Measurements from ENCODE around the gene SLC25A41. TPM values are rescaled to one million over a fixed set of nuclear protein-coding genes. Genes with fewer than 3 reads are reported as not detected.

Gene SLC25A41
- total and polyA plus RNA-seq, 9 of the 15 experiments (the other 6 are each of a cell fraction or from before 2014, with no cell fraction given), result 0.08 to 4.2 (median 1.6) TPM

- TF ChIP-seq E2F8 (IDR thresholded peaks at IDR 0.05; ENCODE audit: low read depth, partially characterized antibody), result no peak
- TF ChIP-seq ZNF23 (CRISPR knock-in tag; IDR thresholded peaks at IDR 0.05), result no peak
- TF ChIP-seq TGIF2 (CRISPR knock-in tag; IDR thresholded peaks at IDR 0.05), result no peak
- TF ChIP-seq NCOA6 (IDR thresholded peaks at IDR 0.05), result no peak
- TF ChIP-seq KLF1 (tag; IDR thresholded peaks at IDR 0.05), result no peak
- TF ChIP-seq KDM5B (IDR thresholded peaks at IDR 0.05; ENCODE audit: insufficient replicate concordance, low read depth, low read length), result no peak
- TF ChIP-seq POLR2G (IDR thresholded peaks at IDR 0.05; ENCODE audit: low read depth, low read length), result peak; percentile 67
- TF ChIP-seq ZNF253 (CRISPR knock-in tag; conservative IDR thresholded peaks at IDR 0.05), result no peak
- no peak for TF ChIP-seq ZNF780A (CRISPR knock-in tag; IDR thresholded peaks at IDR 0.05)
- TF ChIP-seq ZBTB34 (CRISPR knock-in tag; IDR thresholded peaks at IDR 0.05), result no peak
- peak; percentile 21 for TF ChIP-seq TAF1 (IDR thresholded peaks at IDR 0.05; ENCODE audit: control insufficient read depth, extremely low read depth, insufficient read depth, low read length, severe bottlenecking)
- TF ChIP-seq ZNF146 (CRISPR knock-in tag; IDR thresholded peaks at IDR 0.05; ENCODE audit: unreplicated experiment), result no peak
- no peak; the same call in 1 of the 2 replicates for TF ChIP-seq ELF1 (tag; IDR thresholded peaks at IDR 0.05)
- TF ChIP-seq PTBP1 (IDR thresholded peaks at IDR 0.05; ENCODE audit: low read depth, low read length), result no peak
- TF ChIP-seq HDAC8 (tag; IDR thresholded peaks at IDR 0.05), result no peak
- no peak for TF ChIP-seq SREBF2 (CRISPR knock-in tag; IDR thresholded peaks at IDR 0.05)
- no peak for TF ChIP-seq ZBTB12 (CRISPR knock-in tag; IDR thresholded peaks at IDR 0.05)
- no peak for TF ChIP-seq ZNF3 (CRISPR knock-in tag; IDR thresholded peaks at IDR 0.05)
- no peak for TF ChIP-seq ZKSCAN8 (CRISPR knock-in tag; IDR thresholded peaks at IDR 0.05)
- no peak for TF ChIP-seq GABPA (tag; conservative IDR thresholded peaks at IDR 0.05; ENCODE audit: low read depth)
- peak; percentile 78 for TF ChIP-seq L3MBTL2 (IDR thresholded peaks at IDR 0.05)
- no peak for TF ChIP-seq MAFK (IDR thresholded peaks at IDR 0.05; ENCODE audit: low read length)
- peak; percentile 72 for TF ChIP-seq BHLHE40 (IDR thresholded peaks at IDR 0.05; ENCODE audit: low read length)
- no peak for TF ChIP-seq ZNF212 (CRISPR knock-in tag; IDR thresholded peaks at IDR 0.05)
- TF ChIP-seq SMC3 (conservative IDR thresholded peaks at IDR 0.05; ENCODE audit: insufficient read depth, low read depth, low read length), result peak; percentile 13; the same call in 1 of the 2 replicates
These were observed 26.7 kb upstream of the SLC25A41 start (continued) for GRCh38 chr19:6460099-6460884.
